Omental fat pad (tissue), 4 donors: ENCODE data around the gene OR1G1. TPM values are rescaled to one million over a fixed set of nuclear protein-coding genes. Genes with fewer than 3 reads are reported as not detected.
"Not testable (repeated sequence)": the region's sequence is repeated elsewhere in the genome, so short reads cannot be mapped to it uniquely, and the experiment has no call there.

ENCODE experiments used
- ATAC-seq: fragments of 150-250 bp; one replicate; pipeline ENCODE4 v1.9.1; 2016; ENCODE audit warnings: mild to moderate bottlenecking, moderate library complexity; ENCODE audit not compliant: low FRiP score
- DNase-seq: peaks from one replicate; pipeline ENCODE4 v3.0.0-alpha.2; 2019; ENCODE audit warnings: low spot score
- CTCF ChIP-seq, 3 donors: fragments of 450-650 bp; IDR thresholded peaks; one replicate each; pipeline ENCODE4 v1.5.1; 2016 to 2017; ENCODE audit warnings: antibody characterized with exemption in 3 of 3, mild to moderate bottlenecking in 3 of 3, moderate library complexity in 2 of 3
- total RNA-seq, 4 donors: library from RNA; depleted of rRNA; stranded (reverse); fragments of >200 nt; gene quantifications; one replicate each; pipeline ENCODE4 v1.1.0, GENCODE V29; 2016

Gene OR1G1
- not detected for total RNA-seq

GRCh38 chr17:3127451-3127850, at the start of gene OR1G1:
OR1G1 (minus strand) TSS chr17:3127551; CDS start chr17:3127551, 0 bp downstream.
- no peak for TF ChIP-seq CTCF (IDR thresholded peaks at IDR 0.05)
- ATAC-seq = no peak
- no peak for DNase-seq

- ATAC-seq = no peak
- TF ChIP-seq CTCF (IDR thresholded peaks at IDR 0.05) = no peak
- no peak for DNase-seq
Observed at GRCh38 chr17:3167574-3167973, 40.2 kb upstream of the OR1G1 start.

- no peak for TF ChIP-seq CTCF (IDR thresholded peaks at IDR 0.05)
- no peak for ATAC-seq
- no peak for DNase-seq
Observed at GRCh38 chr17:3157218-3157617, 29.9 kb upstream of the OR1G1 start.

DNA sequence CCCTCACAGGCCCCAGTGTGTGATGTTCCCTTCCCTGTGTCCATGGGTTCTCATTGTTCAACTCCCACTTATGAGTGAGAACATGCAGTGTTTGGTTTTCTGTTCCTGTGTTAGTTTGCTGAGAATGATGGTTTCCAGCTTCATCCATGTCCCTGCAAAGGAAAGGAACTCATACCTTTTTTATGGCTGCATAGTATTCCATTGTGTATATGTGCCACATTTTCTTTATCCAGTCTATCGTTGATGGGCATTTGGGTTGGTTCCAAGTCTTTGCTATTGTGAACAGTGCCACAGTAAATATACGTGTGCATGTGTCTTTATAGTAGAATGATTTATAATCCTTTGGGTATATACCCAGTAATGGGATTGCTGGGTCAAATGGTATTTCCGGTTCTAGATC, 10.1 kb upstream of the OR1G1 start:
- ATAC-seq = not testable (repeated sequence)

DNA sequence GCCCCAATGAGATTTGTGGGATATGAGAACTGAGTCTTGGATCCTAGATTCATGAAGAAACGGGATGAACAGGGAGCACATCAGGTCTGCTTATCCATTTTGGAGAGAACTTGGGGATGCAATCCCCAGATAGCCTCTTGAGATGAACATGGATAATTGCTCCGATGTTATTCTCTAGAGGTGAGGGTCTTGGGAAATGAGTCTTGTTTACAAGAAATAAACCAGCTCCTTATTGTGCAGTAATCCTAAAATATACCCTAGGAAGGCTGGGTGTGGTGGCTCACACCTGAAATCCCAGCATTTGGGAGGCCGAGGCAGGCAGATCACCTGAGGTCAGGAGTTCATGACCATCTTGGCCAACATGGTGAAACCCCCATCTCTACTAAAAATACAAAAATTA, 23.0 kb downstream of the OR1G1 start, which contains the start of gene OR1D2:
Gene OR1D2 (minus strand): TSS at position 101 of the 400 bp plus-strand sequence. CDS start 11,426 bp downstream, outside the sequence.
- no peak for ATAC-seq
- TF ChIP-seq CTCF (IDR thresholded peaks at IDR 0.05) = no peak
- no peak for DNase-seq

More for the DNA sequence above, 10.1 kb upstream of the OR1G1 start:
- not testable (repeated sequence) for DNase-seq

Other genes starting within 250 kb of the OR1G1 start
- gene OR1D5, start 63.9 kb downstream of the OR1G1 start, total RNA-seq = not detected
- not detected for gene OR1D2, start 23.1 kb downstream of the OR1G1 start, total RNA-seq
- not detected for gene OR1A2, start 70.0 kb upstream of the OR1G1 start, total RNA-seq
- gene OR1A1, start 80.1 kb upstream of the OR1G1 start, total RNA-seq = not detected
- under 1 TPM in 1 of 4 donors, not detected in 3; 0.38 TPM for gene OR3A1, start 170.8 kb upstream of the OR1G1 start, total RNA-seq